HTERT RPE-1 (cell line): ENCODE measurements around the gene AUNIP.

Experiments used
- in situ Hi-C: fragments of 300-500 bp; cut with MboI; formaldehyde crosslinking; loops from 4 replicates; pipeline ENCODE4 v1.14.3; 2020; ENCODE audit warnings: low sequenced_read_pairs

Gene AUNIP

GRCh38 chr1:25833158-25833557 lies 26.1 kb downstream of the AUNIP start:
- in situ Hi-C loops: no loop called here

- in situ Hi-C loops: no loop called here
Observed at GRCh38 chr1:25832336-25833037, 26.8 kb downstream of the AUNIP start.

GRCh38 chr1:25831569-25832196 lies 27.6 kb downstream of the AUNIP start:
- in situ Hi-C loops: no loop called here

GRCh38 chr1:25829046-25829445 lies 30.2 kb downstream of the AUNIP start:
- in situ Hi-C loops: no loop called here

- in situ Hi-C loops: no loop called here
Observed at GRCh38 chr1:25828491-25828890, 30.8 kb downstream of the AUNIP start.

GRCh38 chr1:25826571-25826970 lies 32.7 kb downstream of the AUNIP start:
- in situ Hi-C loops: no loop called here

GRCh38 chr1:25825605-25826004 lies 33.7 kb downstream of the AUNIP start:
- in situ Hi-C loops: no loop called here

- in situ Hi-C loops: no loop called here
Observed at GRCh38 chr1:25821630-25822091, 37.6 kb downstream of the AUNIP start.

- in situ Hi-C loops: no loop called here
Observed at GRCh38 chr1:25821112-25821476, 38.2 kb downstream of the AUNIP start.

GRCh38 chr1:25820247-25821111 lies 38.8 kb downstream of the AUNIP start:
- in situ Hi-C loops: no loop called here

GRCh38 chr1:25819491-25820246 lies 39.6 kb downstream of the AUNIP start, which contains the start of gene MTFR1L:
MTFR1L (plus strand) TSS chr1:25819954; CDS start chr1:25823105, 3,151 bp downstream.
- in situ Hi-C loops: no loop called here

GRCh38 chr1:25818569-25818968 lies 40.7 kb downstream of the AUNIP start:
- in situ Hi-C loops: no loop called here

- in situ Hi-C loops: no loop called here
Observed at GRCh38 chr1:25817840-25818501, 41.3 kb downstream of the AUNIP start.

GRCh38 chr1:25816112-25816718 lies 43.0 kb downstream of the AUNIP start:
- in situ Hi-C loops: no loop called here

GRCh38 chr1:25815208-25816111 lies 43.8 kb downstream of the AUNIP start:
- in situ Hi-C loops: no loop called here

- in situ Hi-C loops: no loop called here
Observed at GRCh38 chr1:25814549-25815087, 44.6 kb downstream of the AUNIP start.

GRCh38 chr1:25813734-25814471 lies 45.4 kb downstream of the AUNIP start:
- in situ Hi-C loops: no loop called here
